ENCODE measurements around the gene GSTCD. TPM values are rescaled to one million over a fixed set of nuclear protein-coding genes. Genes with fewer than 3 reads are reported as not detected.
"Not testable (repeated sequence)": the region's sequence is repeated elsewhere in the genome, so short reads cannot be mapped to it uniquely, and the experiment has no call there.

GSTCD gene
- total and polyA plus RNA-seq, 4 donors, result 9.9 to 25.0 (median 15.1) TPM

GRCh38 chr4:105679186-105679585 is 29.4 kb upstream of the GSTCD start:
- Histone ChIP-seq H3K9me3 (ENCODE audit: control insufficient read depth, insufficient read depth, low read length) (no peaks in the 10 kb centered on the region), H3K27me3 (ENCODE audit: control insufficient read depth, insufficient read depth, low read length) (no peaks in the 10 kb centered on the region), H3K4me3 (ENCODE audit: low read depth, low read length) (no peak overlapping the region), H3K4me1 (ENCODE audit: control insufficient read depth, insufficient read depth, low read length) (no peaks in the 10 kb centered on the region), H3K36me3 (ENCODE audit: control insufficient read depth, insufficient read depth, low read length) (peaks cover 5% of the 10 kb centered on the region), H3K27ac (ENCODE audit: low read depth, low read length) (no peak overlapping the region)
- 86% methylated on average over 1 of the region's 2 CpGs for WGBS (ENCODE audit: insufficient coverage)
- no peak for DNase-seq (ENCODE audit: low read depth in 4 of 6, low spot score in 6 of 6)

GRCh38 chr4:105683038-105683437 is 25.5 kb upstream of the GSTCD start:
- H3K27ac ChIP-seq (ENCODE audit: low read depth, low read length), result no peak overlapping the region
- no peaks in the 10 kb centered on the region for H3K27me3 ChIP-seq (ENCODE audit: control insufficient read depth, insufficient read depth, low read length)
- no peak for DNase-seq (ENCODE audit: low read depth in 4 of 6, low spot score in 6 of 6)
- H3K4me3 ChIP-seq (ENCODE audit: low read depth, low read length), result no peak overlapping the region
- H3K4me1 ChIP-seq (ENCODE audit: control insufficient read depth, insufficient read depth, low read length), result no peaks in the 10 kb centered on the region
- WGBS (ENCODE audit: insufficient coverage), result 94% methylated on average over 2 of the region's 4 CpGs
- H3K36me3 ChIP-seq (ENCODE audit: control insufficient read depth, insufficient read depth, low read length), result peaks cover 10% of the 10 kb centered on the region
- no peaks in the 10 kb centered on the region for H3K9me3 ChIP-seq (ENCODE audit: control insufficient read depth, insufficient read depth, low read length)

GRCh38 chr4:105686571-105686970 is 22.0 kb upstream of the GSTCD start:
- WGBS (ENCODE audit: insufficient coverage), result 100% methylated on average over 1 of the region's 2 CpGs
- H3K4me1 ChIP-seq (ENCODE audit: control insufficient read depth, insufficient read depth, low read length), result no peaks in the 10 kb centered on the region
- H3K27ac ChIP-seq (ENCODE audit: low read depth, low read length), result no peak overlapping the region
- H3K4me3 ChIP-seq (ENCODE audit: low read depth, low read length), result no peak overlapping the region
- H3K27me3 ChIP-seq (ENCODE audit: control insufficient read depth, insufficient read depth, low read length), result no peaks in the 10 kb centered on the region
- peaks cover 14% of the 10 kb centered on the region for H3K36me3 ChIP-seq (ENCODE audit: control insufficient read depth, insufficient read depth, low read length)
- no peak for DNase-seq (ENCODE audit: low read depth in 4 of 6, low spot score in 6 of 6)
- H3K9me3 ChIP-seq (ENCODE audit: control insufficient read depth, insufficient read depth, low read length), result no peaks in the 10 kb centered on the region

GRCh38 chr4:105694812-105695211 is 13.8 kb upstream of the GSTCD start:
- H3K4me3 ChIP-seq (ENCODE audit: low read depth, low read length); H3K27ac ChIP-seq (ENCODE audit: low read depth, low read length); H3K27me3 ChIP-seq (ENCODE audit: control insufficient read depth, insufficient read depth, low read length); H3K9me3 ChIP-seq (ENCODE audit: control insufficient read depth, insufficient read depth, low read length); DNase-seq (ENCODE audit: low read depth in 4 of 6, low spot score in 6 of 6); H3K4me1 ChIP-seq (ENCODE audit: control insufficient read depth, insufficient read depth, low read length): not testable (repeated sequence)
- peaks cover 14% of the 10 kb centered on the region for H3K36me3 ChIP-seq (ENCODE audit: control insufficient read depth, insufficient read depth, low read length)
- WGBS (ENCODE audit: insufficient coverage), result 92% methylated on average over 4 of the region's 5 CpGs

GRCh38 chr4:105695832-105696231 is 12.8 kb upstream of the GSTCD start:
- peaks cover 14% of the 10 kb centered on the region for H3K36me3 ChIP-seq (ENCODE audit: control insufficient read depth, insufficient read depth, low read length)
- not testable (repeated sequence) for H3K27ac ChIP-seq (ENCODE audit: low read depth, low read length); H3K9me3 ChIP-seq (ENCODE audit: control insufficient read depth, insufficient read depth, low read length); H3K4me1 ChIP-seq (ENCODE audit: control insufficient read depth, insufficient read depth, low read length); H3K4me3 ChIP-seq (ENCODE audit: low read depth, low read length); DNase-seq (ENCODE audit: low read depth in 4 of 6, low spot score in 6 of 6); H3K27me3 ChIP-seq (ENCODE audit: control insufficient read depth, insufficient read depth, low read length)
- WGBS (ENCODE audit: insufficient coverage), result 98% methylated on average over 4 of the region's 8 CpGs

- Histone ChIP-seq H3K36me3 (ENCODE audit: control insufficient read depth, insufficient read depth, low read length) (peaks cover 10% of the 10 kb centered on the region), H3K4me1 (ENCODE audit: control insufficient read depth, insufficient read depth, low read length) (no peaks in the 10 kb centered on the region), H3K27ac (ENCODE audit: low read depth, low read length) (no peak overlapping the region), H3K27me3 (ENCODE audit: control insufficient read depth, insufficient read depth, low read length) (no peaks in the 10 kb centered on the region), H3K9me3 (ENCODE audit: control insufficient read depth, insufficient read depth, low read length) (no peaks in the 10 kb centered on the region), H3K4me3 (ENCODE audit: low read depth, low read length) (no peak overlapping the region)
- no CpG with 5 or more reads among the region's 2 CpGs for WGBS (ENCODE audit: insufficient coverage)
- no peak for DNase-seq (ENCODE audit: low read depth in 4 of 6, low spot score in 6 of 6)
Measured at GRCh38 chr4:105698607-105699006, 10.0 kb upstream of the GSTCD start.

GRCh38 chr4:105707782-105708180 is 803 bp upstream of the GSTCD start:
- Histone ChIP-seq H3K36me3 (ENCODE audit: control insufficient read depth, insufficient read depth, low read length) (no peaks in the 10 kb centered on the region), H3K27me3 (ENCODE audit: control insufficient read depth, insufficient read depth, low read length) (no peaks in the 10 kb centered on the region), H3K27ac (ENCODE audit: low read depth, low read length) (peak overlapping the region; percentile 94), H3K4me1 (ENCODE audit: control insufficient read depth, insufficient read depth, low read length) (no peaks in the 10 kb centered on the region), H3K9me3 (ENCODE audit: control insufficient read depth, insufficient read depth, low read length) (no peaks in the 10 kb centered on the region), H3K4me3 (ENCODE audit: low read depth, low read length) (peak overlapping the region; percentile 95)
- no peak for DNase-seq (ENCODE audit: low read depth in 4 of 6, low spot score in 6 of 6)
- 3% methylated on average over 4 of the region's 7 CpGs for WGBS (ENCODE audit: insufficient coverage)

- Histone ChIP-seq H3K4me1 (ENCODE audit: control insufficient read depth, insufficient read depth, low read length) (no peaks in the 10 kb centered on the region), H3K27me3 (ENCODE audit: control insufficient read depth, insufficient read depth, low read length) (no peaks in the 10 kb centered on the region), H3K36me3 (ENCODE audit: control insufficient read depth, insufficient read depth, low read length) (no peaks in the 10 kb centered on the region), H3K4me3 (ENCODE audit: low read depth, low read length) (peak overlapping the region; percentile 95), H3K9me3 (ENCODE audit: control insufficient read depth, insufficient read depth, low read length) (no peaks in the 10 kb centered on the region), H3K27ac (ENCODE audit: low read depth, low read length) (peak overlapping the region; percentile 94)
- 0% methylated on average over 7 of the region's 11 CpGs for WGBS (ENCODE audit: insufficient coverage)
- no peak for DNase-seq (ENCODE audit: low read depth in 4 of 6, low spot score in 6 of 6)
Measured at GRCh38 chr4:105709081-105709450, 482 bp downstream of the GSTCD start.

GRCh38 chr4:105710012-105710600 is 1.5 kb downstream of the GSTCD start:
- Histone ChIP-seq H3K27ac (ENCODE audit: low read depth, low read length) (no peak overlapping the region), H3K36me3 (ENCODE audit: control insufficient read depth, insufficient read depth, low read length) (no peaks in the 10 kb centered on the region), H3K9me3 (ENCODE audit: control insufficient read depth, insufficient read depth, low read length) (no peaks in the 10 kb centered on the region), H3K27me3 (ENCODE audit: control insufficient read depth, insufficient read depth, low read length) (no peaks in the 10 kb centered on the region), H3K4me3 (ENCODE audit: low read depth, low read length) (no peak overlapping the region), H3K4me1 (ENCODE audit: control insufficient read depth, insufficient read depth, low read length) (no peaks in the 10 kb centered on the region)
- DNase-seq (ENCODE audit: low read depth in 4 of 6, low spot score in 6 of 6), result no peak
- WGBS (ENCODE audit: insufficient coverage), result 54% methylated on average over 4 of the region's 16 CpGs

GRCh38 chr4:105710678-105711077 is 2.1 kb downstream of the GSTCD start:
- Histone ChIP-seq H3K4me3 (ENCODE audit: low read depth, low read length) (no peak overlapping the region), H3K9me3 (ENCODE audit: control insufficient read depth, insufficient read depth, low read length) (no peaks in the 10 kb centered on the region), H3K27me3 (ENCODE audit: control insufficient read depth, insufficient read depth, low read length) (no peaks in the 10 kb centered on the region), H3K4me1 (ENCODE audit: control insufficient read depth, insufficient read depth, low read length) (no peaks in the 10 kb centered on the region), H3K27ac (ENCODE audit: low read depth, low read length) (no peak overlapping the region), H3K36me3 (ENCODE audit: control insufficient read depth, insufficient read depth, low read length) (no peaks in the 10 kb centered on the region)
- WGBS (ENCODE audit: insufficient coverage), result no CpG with 5 or more reads among the region's 6 CpGs
- DNase-seq (ENCODE audit: low read depth in 4 of 6, low spot score in 6 of 6), result no peak

All from spinal cord (tissue), 10 donors.